NT2/D1 (cell line): ENCODE measurements around the gene ZDHHC3.

ENCODE experiments used
- DNase-seq: peaks from one replicate; pipeline ENCODE4 v3.0.0-alpha.2; 2011; ENCODE audit warnings: low read depth, low spot score
- H3K27me3 ChIP-seq: 2 replicates; pipeline ENCODE4 v1.6.0; 2011; ENCODE audit warnings: mild to moderate bottlenecking; ENCODE audit not compliant: insufficient read length, insufficient read depth
- H3K36me3 ChIP-seq: 2 replicates; pipeline ENCODE4 v1.6.1; 2011; ENCODE audit warnings: mild to moderate bottlenecking, low read length, mixed read lengths; ENCODE audit not compliant: insufficient read depth, insufficient read length
- H3K4me1 ChIP-seq: 2 replicates; pipeline ENCODE4 v1.5.1; 2011; ENCODE audit not compliant: insufficient read depth, insufficient read length
- H3K4me3 ChIP-seq: 2 replicates; pipeline ENCODE4 v1.5.1; 2011; ENCODE audit warnings: low read depth; ENCODE audit not compliant: insufficient read length
- H3K9ac ChIP-seq: 2 replicates; pipeline ENCODE4 v1.6.0; 2011; ENCODE audit warnings: low read depth; ENCODE audit not compliant: insufficient read length
- H3K9me3 ChIP-seq: 2 replicates; pipeline ENCODE4 v1.5.1; 2011; ENCODE audit warnings: mild to moderate bottlenecking, low read length; ENCODE audit not compliant: insufficient read depth
- SUZ12 ChIP-seq: IDR thresholded peaks from 2 replicates; pipeline ENCODE4 v1.6.1; 2011; ENCODE audit not compliant: insufficient read length, insufficient read depth; ENCODE audit errors: extremely low read depth
- YY1 ChIP-seq: IDR thresholded peaks from 2 replicates; pipeline ENCODE4 v1.6.1; 2011; ENCODE audit not compliant: insufficient read length, insufficient read depth
- ZNF274 ChIP-seq: IDR thresholded peaks from 2 replicates; pipeline ENCODE4 v1.6.1; 2011; ENCODE audit warnings: mild to moderate bottlenecking, low read depth, low read length

Gene ZDHHC3

GRCh38 chr3:44915702-44916438 is 60.1 kb downstream of the ZDHHC3 start:
- Histone ChIP-seq H3K36me3 (peaks cover 35% of the 10 kb centered on the region), H3K27me3 (no peaks in the 10 kb centered on the region), H3K9me3 (peaks cover 9% of the 10 kb centered on the region), H3K4me3 (no peak overlapping the region), H3K9ac (no peak overlapping the region), H3K4me1 (no peaks in the 10 kb centered on the region)
- no peak for DNase-seq
- no peak for TF ChIP-seq ZNF274
- no peak for TF ChIP-seq YY1

- Histone ChIP-seq H3K4me1 (no peaks in the 10 kb centered on the region), H3K27me3 (no peaks in the 10 kb centered on the region), H3K36me3 (peaks cover 26% of the 10 kb centered on the region), H3K9ac (no peak overlapping the region), H3K9me3 (peaks cover 18% of the 10 kb centered on the region), H3K4me3 (no peak overlapping the region)
- TF ChIP-seq YY1, result no peak
- no peak for TF ChIP-seq SUZ12
- no peak for TF ChIP-seq ZNF274
- DNase-seq, result no peak
Measured at GRCh38 chr3:44914936-44915335, 61.0 kb downstream of the ZDHHC3 start.

- H3K9ac ChIP-seq, result no peak overlapping the region
- TF ChIP-seq ZNF274 (no peak), YY1 (no peak), SUZ12 (no peak)
- H3K9me3 ChIP-seq, result peaks cover 18% of the 10 kb centered on the region
- peak; percentile 70 for DNase-seq
- H3K27me3 ChIP-seq, result no peaks in the 10 kb centered on the region
- H3K4me1 ChIP-seq, result no peaks in the 10 kb centered on the region
- peaks cover 18% of the 10 kb centered on the region for H3K36me3 ChIP-seq
- H3K4me3 ChIP-seq, result no peak overlapping the region
Measured at GRCh38 chr3:44913868-44914468, 62.0 kb downstream of the ZDHHC3 start.

- Histone ChIP-seq H3K9ac (no peak overlapping the region), H3K36me3 (no peaks in the 10 kb centered on the region), H3K9me3 (peaks cover 44% of the 10 kb centered on the region), H3K4me1 (no peaks in the 10 kb centered on the region), H3K4me3 (no peak overlapping the region), H3K27me3 (no peaks in the 10 kb centered on the region)
- DNase-seq, result no peak
- TF ChIP-seq YY1 (no peak), SUZ12 (no peak), ZNF274 (peak; percentile 56)
Measured at GRCh38 chr3:44910693-44911092, 65.3 kb downstream of the ZDHHC3 start.

GRCh38 chr3:44909063-44909462 is 66.9 kb downstream of the ZDHHC3 start:
- H3K4me1 ChIP-seq, result no peaks in the 10 kb centered on the region
- no peak overlapping the region for H3K9ac ChIP-seq
- peaks cover 49% of the 10 kb centered on the region for H3K9me3 ChIP-seq
- no peaks in the 10 kb centered on the region for H3K36me3 ChIP-seq
- no peak overlapping the region for H3K4me3 ChIP-seq
- DNase-seq, result no peak
- H3K27me3 ChIP-seq, result no peaks in the 10 kb centered on the region
- TF ChIP-seq SUZ12 (no peak), ZNF274 (no peak), YY1 (no peak)

GRCh38 chr3:44907612-44908011 is 68.4 kb downstream of the ZDHHC3 start:
- Histone ChIP-seq H3K27me3 (no peaks in the 10 kb centered on the region), H3K36me3 (no peaks in the 10 kb centered on the region), H3K9ac (no peak overlapping the region), H3K4me1 (no peaks in the 10 kb centered on the region), H3K4me3 (no peak overlapping the region), H3K9me3 (peaks cover 49% of the 10 kb centered on the region)
- TF ChIP-seq YY1 (no peak), ZNF274 (no peak), SUZ12 (no peak)
- no peak for DNase-seq

GRCh38 chr3:44906997-44907396 is 69.0 kb downstream of the ZDHHC3 start:
- DNase-seq, result no peak
- H3K36me3 ChIP-seq, result no peaks in the 10 kb centered on the region
- H3K27me3 ChIP-seq, result no peaks in the 10 kb centered on the region
- TF ChIP-seq SUZ12, result no peak
- TF ChIP-seq YY1, result no peak
- TF ChIP-seq ZNF274, result no peak
- H3K9me3 ChIP-seq, result peaks cover 49% of the 10 kb centered on the region
- no peak overlapping the region for H3K4me3 ChIP-seq
- no peaks in the 10 kb centered on the region for H3K4me1 ChIP-seq
- H3K9ac ChIP-seq, result no peak overlapping the region
